ENCODE data around the gene HYAL3.
A peak's percentile ranks its signal among the peaks of the same experiment; 100 is the strongest.
"Not testable (repeated sequence)": the region's sequence is repeated elsewhere in the genome, so short reads cannot be mapped to it uniquely, and the experiment has no call there.

HYAL3 gene

DNA sequence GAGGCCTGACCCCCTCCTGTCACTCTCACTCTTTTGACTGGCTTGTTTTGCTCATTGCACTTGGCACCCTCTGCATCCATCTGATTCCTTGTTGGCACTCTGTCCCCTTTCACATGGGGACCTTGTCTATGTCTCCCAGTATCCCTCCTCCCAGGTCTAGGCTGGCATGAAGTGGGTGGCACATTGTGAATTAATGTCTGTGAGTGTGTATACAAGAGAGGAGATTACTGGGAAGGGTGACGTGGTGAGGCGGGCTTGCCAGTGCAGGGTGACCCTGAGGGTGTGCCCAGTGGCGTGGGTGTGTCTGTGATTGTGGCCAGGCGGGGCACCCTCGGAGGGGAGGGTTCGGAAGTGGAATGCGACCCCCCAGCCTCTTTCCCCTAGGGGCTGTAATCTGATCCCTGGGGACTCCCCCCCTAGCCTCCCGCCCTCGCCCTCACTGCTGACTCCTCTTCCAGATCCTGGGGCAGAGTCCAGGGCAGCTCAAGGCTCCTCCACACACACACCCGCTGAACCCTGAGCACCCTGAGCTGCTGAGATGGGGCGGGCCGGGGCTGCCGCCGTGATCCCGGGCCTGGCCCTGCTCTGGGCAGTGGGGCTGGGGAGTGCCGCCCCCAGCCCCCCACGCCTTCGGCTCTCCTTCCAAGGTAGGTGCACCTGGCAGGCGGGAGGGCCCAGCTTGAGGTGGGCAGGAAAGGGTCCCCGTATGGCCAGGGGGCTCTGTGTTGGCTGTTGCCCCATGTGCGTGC is 30.3 kb downstream of the HYAL3 start, which contains the start of gene SEMA3B:
TSS of gene SEMA3B (plus strand) at position 445 of the 749 bp plus-strand sequence. CDS start at position 539, 94 bp downstream.
- DNase-seq: peak; percentile 56

DNA sequence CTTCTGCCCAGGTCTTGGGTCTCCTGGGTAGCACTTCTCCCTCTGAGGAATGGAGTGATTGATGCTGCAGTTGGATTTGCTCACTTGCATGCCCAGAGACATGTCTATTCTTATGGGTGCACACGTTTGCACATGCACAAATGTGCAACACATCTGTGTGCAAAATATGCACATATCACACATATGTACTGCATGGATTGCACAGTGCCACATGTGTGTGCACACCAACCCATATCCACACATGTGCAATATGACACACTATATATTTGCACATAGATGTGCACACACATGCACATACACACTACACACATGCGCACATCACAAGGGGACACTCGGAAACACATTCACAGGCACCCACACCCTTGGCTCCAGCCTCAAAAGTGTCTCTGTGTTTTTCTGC is 30.9 kb downstream of the HYAL3 start:
- DNase-seq: peak; percentile 56

DNA sequence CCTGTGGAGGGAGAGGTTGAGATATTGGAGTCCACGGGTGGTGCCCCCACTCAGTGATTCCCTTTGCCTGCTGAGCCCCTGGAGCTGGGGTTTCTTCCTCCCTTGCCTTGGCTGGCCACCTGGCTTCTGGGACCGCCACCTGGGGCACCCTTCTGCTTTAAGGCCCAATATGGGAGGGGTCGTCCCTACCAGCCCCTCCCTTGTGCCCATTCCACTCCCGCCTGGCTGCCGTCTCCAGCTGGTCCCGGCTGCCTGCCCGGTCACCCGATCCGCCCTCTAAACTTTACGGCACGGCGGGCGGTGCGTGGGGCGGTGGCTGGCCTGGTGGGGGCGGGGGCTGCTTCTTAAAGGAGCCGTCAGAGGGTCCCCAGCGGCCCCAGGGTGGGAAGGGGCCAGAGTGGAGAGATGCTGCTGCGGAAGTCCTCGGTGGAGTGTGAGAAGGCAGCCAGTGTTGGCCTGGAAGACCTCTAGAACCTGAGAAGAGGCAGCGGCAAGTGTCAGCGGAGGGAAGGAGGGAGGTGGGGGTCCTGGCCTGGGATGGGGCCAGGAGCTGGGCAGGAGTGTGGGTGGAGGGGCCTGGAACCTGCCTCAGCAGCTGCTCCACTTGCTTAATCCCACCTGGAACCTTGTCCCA is 31.8 kb downstream of the HYAL3 start:
- peak; percentile 71 for DNase-seq

DNA sequence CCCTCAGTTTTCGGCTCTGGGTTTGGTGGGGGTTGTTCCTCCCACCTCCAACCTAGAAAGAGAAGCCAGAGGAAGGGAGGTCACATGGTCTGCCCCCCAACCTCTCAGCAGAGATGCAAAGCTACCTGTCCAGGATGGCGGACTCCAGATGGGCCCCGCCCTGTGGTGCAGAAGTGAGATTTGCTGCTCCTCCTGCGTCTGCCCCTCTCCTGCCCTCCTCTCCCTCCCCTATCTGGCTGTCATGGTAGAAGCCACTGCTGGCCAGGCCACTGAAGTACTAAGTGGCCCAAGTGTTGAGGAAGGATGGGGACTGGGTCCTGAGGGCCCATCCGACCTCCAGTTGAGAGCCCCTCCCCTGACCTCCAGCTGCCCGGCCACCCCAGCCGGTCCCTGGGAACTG is 32.4 kb downstream of the HYAL3 start:
- no peak for DNase-seq

DNA sequence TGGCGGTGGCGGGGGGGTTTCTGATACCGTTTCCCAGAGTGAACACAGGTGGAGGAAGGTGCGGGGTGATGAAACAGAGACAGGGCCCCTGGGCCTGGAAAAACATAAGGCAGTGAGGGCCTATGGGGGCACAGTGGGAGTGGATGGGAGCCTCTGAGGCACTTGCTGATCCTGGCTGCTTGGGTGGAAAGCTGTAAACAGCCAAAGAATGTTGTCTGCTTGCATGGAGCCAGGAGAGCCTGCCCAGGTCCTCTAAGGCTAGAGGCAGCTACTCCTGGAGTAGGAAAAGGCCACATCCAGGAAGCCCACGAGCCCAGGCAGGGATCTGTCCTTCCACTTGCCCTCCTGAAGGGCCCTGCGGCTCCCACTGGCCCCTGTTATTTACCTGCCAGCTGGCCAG is 33.2 kb downstream of the HYAL3 start:
- DNase-seq: no peak

DNA sequence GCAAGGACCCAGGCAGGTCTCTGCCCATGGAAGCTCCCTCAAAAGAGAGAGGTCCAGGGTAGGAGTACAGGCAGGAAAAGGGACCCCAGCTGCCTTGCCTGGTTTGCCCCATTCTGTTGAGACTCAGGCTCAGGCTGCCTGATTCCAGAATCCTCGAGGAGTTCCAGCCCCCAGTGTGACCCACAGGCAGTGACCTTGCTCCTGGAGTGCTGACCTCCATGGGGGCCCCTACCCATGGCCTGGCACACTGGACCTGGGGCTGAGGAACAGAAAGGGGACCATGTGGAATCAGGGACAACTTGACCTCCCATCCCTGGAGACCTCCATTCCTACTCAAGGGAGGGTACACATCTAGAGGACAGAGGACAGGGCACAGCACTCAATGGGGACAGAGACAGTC is 33.6 kb downstream of the HYAL3 start:
- no peak for DNase-seq

DNA sequence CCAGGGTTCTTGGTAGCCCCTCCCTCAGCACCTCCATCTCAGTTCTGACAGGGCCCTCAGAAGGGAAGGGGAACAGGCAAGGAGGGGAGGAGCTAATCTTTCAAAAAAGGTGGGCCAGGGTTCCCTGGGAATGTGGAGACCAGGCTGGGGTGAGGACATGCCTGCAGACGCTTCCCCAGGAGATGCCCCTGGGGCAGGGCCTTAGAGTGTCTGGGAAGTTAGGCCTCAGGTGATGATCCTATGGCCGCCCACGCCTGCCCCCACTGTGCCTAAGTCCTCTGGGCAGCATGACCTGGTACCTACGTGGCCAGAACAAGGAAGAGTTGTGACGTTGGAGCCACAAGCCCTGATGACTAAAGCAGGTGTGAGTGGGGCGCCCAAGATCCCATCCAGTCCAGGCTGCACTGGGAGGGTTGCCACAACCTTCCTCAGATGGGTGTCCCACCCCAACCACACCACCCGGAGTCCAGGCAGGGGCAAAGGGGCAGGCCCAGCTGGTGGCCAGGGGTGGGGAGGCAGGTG is 34.2 kb downstream of the HYAL3 start:
- DNase-seq: no peak

DNA sequence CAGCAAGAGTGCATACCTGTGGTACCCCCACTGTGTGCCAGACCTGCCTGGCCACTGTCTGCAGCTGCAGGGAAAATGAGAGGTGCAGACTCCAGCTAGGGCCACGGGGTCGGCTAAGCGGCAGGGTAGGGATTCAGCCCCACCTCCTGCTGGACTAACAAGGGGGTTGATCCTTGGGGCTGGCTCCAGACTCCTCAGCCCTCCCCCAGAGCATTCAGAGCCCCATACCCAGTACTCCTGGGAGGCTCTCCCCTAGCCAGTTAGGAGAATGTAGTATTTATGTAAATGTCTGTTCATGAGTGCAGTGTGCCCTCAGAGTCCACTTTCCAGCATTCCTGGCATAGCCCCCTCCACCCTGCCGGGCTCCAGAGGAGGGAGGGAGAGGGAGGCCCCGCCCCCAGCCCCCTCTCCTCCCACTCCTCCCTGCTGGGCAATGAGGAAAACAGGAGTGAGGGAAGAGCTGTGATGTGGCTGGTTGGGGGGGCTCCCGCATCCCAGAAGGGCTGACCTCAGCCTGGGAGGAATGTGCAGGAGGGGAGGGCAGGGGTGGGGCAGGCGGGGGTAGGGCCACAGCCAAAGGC is 34.7 kb downstream of the HYAL3 start:
- DNase-seq: peak; percentile 84

DNA sequence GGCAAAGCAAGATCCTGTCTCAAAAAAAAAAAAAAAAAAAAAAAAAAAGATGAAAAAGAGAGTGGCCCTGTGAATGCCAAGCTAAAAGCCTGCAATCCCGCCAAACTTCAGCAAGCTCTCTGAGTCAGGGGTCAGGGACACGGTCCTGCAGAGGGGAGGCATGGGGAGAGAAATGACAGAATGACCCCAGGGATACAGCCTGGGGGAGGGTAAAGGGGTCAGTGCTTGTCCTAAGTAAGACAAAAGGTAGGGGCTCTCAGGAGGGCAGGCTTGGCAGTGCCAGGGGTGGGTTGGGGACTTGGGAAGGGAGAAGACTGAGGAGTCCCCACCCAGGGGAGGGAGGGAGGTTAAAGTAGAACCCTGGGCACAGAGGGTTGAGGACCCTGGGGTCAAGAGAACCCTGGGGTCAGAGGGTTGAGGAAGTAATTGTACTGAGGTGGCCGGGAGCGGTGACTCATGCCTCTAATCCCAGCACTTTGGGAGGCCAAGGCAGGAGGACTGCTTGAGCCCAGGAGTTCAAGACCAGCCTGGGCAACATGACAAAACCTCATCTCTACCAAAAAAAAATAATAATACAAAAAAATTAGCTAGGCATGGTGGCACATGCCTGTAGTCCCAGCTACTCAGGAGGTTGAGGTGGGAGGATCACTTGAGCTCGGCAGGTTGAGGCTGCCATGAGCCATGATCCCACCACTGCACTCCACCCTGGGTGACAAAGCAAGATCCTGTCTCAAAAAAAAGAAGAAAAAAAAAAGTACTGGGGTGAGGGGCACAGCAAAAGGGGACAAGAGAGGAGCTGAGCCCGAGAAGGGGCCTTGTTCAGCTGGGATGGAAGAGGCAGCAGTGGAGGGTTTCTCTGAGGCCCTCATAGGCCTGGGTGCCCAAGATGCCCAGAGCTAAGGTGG is 35.5 kb downstream of the HYAL3 start:
- no peak for DNase-seq

DNA sequence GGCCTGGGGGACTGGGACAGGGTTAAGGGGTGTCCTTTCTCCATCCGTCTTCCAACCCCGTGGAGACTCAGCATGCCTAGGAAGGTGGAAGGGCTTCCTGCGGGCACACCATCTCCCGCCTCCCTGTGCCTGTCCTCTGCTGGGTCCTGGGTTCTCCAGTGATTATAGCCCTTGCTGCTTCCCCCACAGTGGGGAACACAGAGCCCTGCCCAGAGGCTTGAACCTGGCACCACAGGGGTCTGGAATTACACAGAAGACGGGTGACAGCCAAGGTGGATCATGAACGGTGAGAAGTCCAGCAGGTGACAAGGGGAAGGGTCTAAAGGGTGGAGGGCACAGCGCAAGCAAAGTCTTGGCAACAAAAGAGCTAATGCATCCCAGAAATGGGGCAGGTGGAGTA is 36.4 kb downstream of the HYAL3 start:
- DNase-seq: no peak

DNA sequence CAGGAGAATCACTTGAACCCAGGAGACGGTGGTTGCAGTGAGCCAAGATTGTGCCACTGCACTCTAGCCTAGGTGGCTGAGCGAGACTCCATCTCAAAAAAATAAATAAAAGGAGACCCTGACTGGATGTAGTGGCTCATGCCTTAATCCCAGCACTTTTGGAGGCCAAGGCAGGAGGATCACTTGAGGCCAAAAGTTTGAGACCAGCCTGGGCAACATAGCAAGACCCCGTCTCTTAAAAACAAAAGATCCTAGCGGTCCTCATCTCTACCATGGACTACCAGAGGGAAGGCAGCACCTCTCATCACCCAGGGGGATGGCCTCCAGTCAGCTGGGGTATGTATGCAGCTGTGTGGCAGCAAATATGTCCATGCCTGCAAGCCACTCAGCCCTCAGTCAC is 37.0 kb downstream of the HYAL3 start:
- DNase-seq: not testable (repeated sequence)

DNA sequence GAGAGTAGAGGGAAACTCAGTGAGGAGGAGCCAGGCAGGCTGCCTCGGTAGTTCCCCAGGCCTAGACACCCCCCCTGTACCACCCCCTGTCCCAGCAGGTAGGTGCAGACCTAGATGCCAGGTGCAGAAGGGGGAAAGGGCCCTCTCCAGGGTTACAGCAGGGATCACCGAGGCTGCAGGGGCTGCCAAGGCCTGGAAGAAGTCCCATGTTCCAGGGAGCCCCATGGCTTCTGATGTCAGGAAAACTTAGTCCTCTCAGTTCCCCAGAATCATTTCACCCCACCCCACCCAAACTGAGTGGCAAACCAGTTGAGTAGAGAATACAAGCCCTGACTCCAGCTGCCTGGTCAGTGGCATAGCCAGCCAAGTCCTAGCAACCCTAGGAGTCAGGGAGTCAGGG is 37.7 kb downstream of the HYAL3 start:
- DNase-seq: peak; percentile 25

DNA sequence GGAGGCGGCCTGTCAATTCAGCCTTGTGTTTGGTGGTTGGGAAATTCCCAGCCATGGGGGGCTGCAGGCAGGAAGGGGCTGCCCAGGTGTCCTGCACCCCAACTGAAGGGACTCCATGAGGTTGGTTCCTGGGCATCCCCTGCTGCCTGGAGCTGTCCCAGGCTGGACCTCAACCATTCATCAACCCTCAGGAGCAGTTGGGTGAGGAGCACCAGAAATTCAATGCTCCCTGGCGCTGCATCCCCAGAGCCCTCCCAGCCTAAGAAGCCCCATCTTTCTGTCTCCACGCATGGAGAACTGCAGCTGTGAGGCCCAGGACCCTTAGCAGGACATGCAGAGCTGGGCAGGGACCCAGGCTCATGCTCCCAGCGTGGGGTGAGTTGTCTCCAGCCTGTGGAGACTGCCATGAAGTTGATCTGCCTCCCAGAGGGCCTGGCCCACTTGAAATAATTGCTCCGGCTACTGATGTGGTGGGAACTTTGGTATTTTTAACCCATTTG is 38.2 kb downstream of the HYAL3 start:
- peak; percentile 61 for DNase-seq

DNA sequence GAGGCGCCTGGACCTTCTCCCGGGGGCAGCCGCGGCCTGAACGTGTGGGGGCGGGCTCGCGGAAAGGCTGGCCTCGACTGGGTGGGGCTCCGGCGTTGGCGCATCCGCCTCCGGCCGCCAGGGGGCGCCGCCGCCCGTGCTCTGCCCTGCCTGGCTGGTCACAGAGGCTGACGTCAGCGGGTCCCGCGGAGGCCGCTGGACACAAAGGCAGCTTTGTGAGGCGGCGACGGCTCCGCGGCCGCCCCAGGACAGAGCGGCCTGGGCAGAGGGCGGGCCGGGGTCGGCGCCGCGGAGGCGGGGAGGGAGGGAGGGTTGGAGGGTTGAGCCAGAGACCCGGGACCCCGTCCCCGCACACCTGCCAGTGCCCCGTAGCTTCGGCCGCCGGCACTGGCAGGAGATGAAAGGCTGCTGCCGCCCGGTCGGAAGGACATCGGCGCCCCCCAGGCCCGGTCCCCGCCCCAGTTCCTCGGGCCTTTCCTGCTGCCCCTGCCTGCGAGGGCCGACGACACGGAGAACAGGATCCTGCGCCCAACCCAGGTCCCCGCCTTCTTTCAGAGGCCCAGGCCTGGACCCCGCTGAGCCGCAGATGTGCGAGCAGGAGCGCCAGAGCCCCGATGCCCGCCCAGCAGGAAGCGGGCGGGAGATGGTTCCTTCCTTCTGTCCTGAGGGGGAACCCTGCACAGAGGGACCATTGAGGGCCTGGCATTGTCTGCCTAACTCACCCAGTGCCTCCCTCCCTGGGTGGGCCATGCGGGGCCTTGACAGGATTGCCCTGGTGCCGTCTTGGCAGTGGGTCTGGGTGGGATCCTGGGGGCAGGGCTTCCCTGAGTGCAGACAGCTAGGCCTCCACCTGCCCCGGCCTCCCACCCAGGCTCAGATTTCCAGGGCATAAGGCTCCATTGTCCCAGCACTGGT is 38.9 kb downstream of the HYAL3 start:
- peak; percentile 95 for DNase-seq

DNA sequence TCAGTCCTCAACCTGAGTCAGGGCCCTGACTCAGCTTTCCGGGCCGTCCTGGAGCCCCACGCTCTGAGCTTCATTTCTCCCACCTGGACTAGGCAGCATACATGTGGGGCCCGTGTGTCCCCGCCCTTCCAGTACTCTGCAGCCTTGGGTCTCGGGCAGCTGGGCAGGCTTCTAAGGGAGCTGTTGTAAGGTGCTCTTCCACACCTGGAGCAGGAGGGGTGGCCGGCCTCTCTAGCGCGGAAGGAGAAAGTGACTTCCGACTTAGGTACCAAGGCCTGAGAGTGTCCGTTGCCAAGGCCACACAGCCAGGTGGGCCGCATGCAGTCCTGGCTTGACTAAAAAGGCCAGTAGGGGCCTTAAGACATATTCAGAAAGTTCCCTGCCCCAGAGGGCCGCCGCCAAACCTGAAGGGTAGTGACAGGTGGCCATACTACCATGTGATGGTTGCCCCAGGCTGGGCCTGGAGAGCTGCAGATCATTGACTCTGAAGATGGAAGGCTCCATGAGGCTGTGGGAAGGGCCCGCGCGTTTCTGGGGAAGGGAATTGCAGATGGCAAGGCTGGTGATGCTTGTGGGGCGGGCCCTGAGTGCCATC is 39.7 kb downstream of the HYAL3 start:
- no peak for DNase-seq

DNA sequence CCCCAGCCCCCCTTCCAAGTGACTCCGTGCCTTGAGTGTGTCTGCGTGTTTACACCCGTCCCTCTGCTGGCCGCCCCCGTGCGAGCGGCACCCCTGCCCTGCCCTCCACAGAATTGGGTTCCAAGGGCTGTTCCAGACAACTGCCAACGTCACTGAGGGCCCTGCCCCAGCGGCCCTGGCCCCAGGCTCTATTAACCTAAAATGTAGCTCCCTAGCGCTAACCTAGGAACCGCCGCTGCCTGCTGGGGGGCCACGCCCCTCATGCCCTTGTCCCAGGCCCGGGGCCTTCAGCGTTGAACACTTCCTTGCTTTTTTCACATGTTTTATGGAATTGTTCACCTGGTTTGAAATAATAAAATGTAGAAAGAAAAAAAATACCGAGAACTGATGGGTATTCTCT is 40.2 kb downstream of the HYAL3 start:
- no peak for DNase-seq

DNA sequence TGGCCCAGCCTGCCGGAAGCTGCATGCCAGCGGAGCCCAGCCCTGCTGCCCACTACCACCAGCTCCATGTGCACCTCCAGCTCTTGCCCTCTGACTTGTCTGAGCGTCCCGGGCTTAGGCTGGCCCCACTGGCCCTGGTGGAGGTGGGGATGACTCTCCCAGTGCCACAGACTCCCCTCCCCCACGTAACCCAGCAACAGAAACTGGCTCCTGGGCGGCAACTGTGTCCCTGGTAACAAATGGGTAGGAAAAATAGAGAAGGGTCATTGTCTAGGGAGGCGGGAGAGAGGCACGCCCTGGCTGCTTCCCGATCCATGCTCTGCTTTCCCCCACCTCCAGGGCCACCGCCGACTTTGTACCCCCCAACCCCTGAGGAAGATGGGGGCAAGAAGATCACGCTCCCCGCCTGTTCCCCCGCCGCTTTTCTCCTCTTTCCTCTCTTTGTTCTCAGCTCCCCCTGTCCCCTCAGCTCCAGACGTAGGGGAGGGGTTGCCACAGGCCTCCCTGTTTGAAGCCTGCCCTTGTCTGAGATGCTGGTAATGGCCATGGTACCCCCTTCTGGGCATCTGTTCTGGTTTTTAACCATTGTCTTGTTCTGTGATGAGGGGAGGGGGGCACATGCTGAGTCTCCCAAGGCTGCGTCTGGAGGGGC is 41.0 kb downstream of the HYAL3 start:
- DNase-seq: no peak

DNA sequence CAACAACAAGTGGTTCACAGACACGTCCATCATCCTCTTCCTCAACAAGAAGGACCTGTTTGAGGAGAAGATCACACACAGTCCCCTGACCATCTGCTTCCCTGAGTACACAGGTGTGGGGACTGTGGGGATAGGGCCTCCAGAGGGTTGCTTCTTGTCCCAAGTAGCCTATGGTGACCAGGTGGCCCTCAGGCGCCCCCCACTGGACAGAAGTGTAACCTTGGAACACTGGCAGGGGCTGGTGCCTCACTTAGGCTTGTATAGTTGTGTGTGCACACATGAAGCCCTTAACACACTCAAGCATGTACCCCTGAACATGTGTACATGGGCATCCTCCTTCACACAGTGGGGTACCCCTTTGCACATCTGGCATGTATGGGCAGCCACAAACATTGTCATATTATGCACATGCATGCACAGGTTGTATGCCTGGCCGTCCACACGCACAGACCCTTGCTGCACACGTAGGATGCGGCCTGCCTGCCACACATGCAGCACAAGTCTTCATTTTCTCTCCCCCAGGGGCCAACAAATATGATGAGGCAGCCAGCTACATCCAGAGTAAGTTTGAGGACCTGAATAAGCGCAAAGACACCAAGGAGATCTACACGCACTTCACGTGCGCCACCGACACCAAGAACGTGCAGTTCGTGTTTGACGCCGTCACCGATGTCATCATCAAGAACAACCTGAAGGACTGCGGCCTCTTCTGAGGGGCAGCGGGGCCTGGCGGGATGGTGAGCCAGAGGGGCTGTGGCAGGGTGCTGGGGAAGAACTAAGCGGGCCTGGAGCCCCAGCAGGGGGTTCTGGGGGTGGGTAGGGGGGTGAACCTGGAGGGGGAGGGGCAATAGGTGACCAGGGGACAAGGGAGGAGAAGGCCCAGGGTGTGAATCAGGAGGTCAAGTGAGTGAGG is 42.0 kb downstream of the HYAL3 start:
- DNase-seq: peak; percentile 39

DNA sequence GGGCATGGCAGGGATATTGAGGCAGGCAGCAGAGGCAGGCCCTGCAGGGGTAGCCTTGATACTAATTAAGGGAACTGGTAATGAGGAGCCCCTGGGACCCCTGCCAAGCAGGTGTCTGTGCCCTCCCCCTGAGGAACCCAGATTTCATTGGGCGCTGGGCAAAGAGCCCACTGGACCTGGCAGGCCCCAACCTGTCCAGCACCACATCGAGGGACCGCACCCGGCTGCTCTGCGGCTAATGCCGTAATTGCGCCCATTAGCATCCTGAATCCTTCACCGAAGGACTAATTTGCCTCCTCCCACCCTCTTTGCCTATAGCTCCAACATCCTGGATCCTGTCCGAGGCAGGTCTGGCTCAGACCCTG is 44.0 kb downstream of the HYAL3 start:
- no peak for DNase-seq
